Keratinocyte (primary cell): ENCODE results near the gene MAPKBP1. TPM values are rescaled to one million over a fixed set of nuclear protein-coding genes. Genes with fewer than 3 reads are reported as not detected.

Experiments used
- DNase-seq: peaks from one replicate; pipeline ENCODE4 v3.0.0-alpha.2; 2011; ENCODE audit warnings: low read depth, missing footprints, low spot score
- FAIRE-seq: peaks from 2 replicates; lab custom pipeline; 2011; peaks lifted over from hg19 to GRCh38; lab: Jason Lieb, UNC
- H2AFZ ChIP-seq: 2 replicates; pipeline ENCODE4 v1.6.0; 2012; ENCODE audit warnings: low read length, control low read depth, inconsistent platforms; ENCODE audit not compliant: control insufficient read depth
- H3K27ac ChIP-seq: 2 replicates; pipeline ENCODE4 v1.5.1; 2011; ENCODE audit warnings: low read length; ENCODE audit not compliant: control insufficient read depth, insufficient read depth
- H3K27me3 ChIP-seq: 3 replicates; pipeline ENCODE4 v1.6.0; 2011; ENCODE audit warnings: low read length; ENCODE audit not compliant: control insufficient read depth, insufficient read depth; ENCODE audit errors: extremely low read depth
- H3K36me3 ChIP-seq, 2 experiments: 2 replicates in 1 of 2; 3 replicates in 1 of 2; pipeline ENCODE4 v1.5.1; 2011; ENCODE audit warnings: low read length in 2 of 2, mild to moderate bottlenecking in 1 of 2; ENCODE audit not compliant: control insufficient read depth in 2 of 2, insufficient read depth in 2 of 2; ENCODE audit errors: extremely low read depth in 1 of 2
- H3K4me1 ChIP-seq: 3 replicates; pipeline ENCODE4 v1.5.1; 2011; ENCODE audit warnings: low read length; ENCODE audit not compliant: control insufficient read depth, insufficient read depth; ENCODE audit errors: extremely low read depth
- H3K4me2 ChIP-seq: 3 replicates; pipeline ENCODE4 v1.6.0; 2011; ENCODE audit warnings: low read depth, low read length; ENCODE audit not compliant: control insufficient read depth, insufficient read depth; ENCODE audit errors: extremely low read depth
- H3K4me3 ChIP-seq, 3 experiments: fragments of 200-600 bp in 1 of 3; sonication (generic) in 1 of 3; 2 replicates in 2 of 3; 3 replicates in 1 of 3; pipeline ENCODE4 v1.5.1; 2011 to 2016; ENCODE audit warnings: low read length in 3 of 3, mild to moderate bottlenecking in 3 of 3, control low read depth in 2 of 3, inconsistent platforms in 1 of 3, low read depth in 1 of 3, mixed read lengths in 1 of 3, mixed run types in 1 of 3, moderate library complexity in 1 of 3; ENCODE audit not compliant: control insufficient read depth in 2 of 3, insufficient read depth in 2 of 3; ENCODE audit errors: extremely low read depth in 1 of 3
- H3K79me2 ChIP-seq: 2 replicates; pipeline ENCODE4 v1.6.0; 2012; ENCODE audit warnings: low read length; ENCODE audit not compliant: control insufficient read depth, insufficient read depth
- H3K9ac ChIP-seq: 3 replicates; pipeline ENCODE4 v1.6.0; 2011; ENCODE audit warnings: low read length; ENCODE audit not compliant: control insufficient read depth, insufficient read depth; ENCODE audit errors: extremely low read depth
- H3K9me1 ChIP-seq: 3 replicates; pipeline ENCODE4 v1.6.0; 2011; ENCODE audit warnings: low read length; ENCODE audit not compliant: control insufficient read depth, insufficient read depth; ENCODE audit errors: extremely low read depth
- H3K9me3 ChIP-seq: 2 replicates; pipeline ENCODE4 v1.5.1; 2012; ENCODE audit warnings: low read depth, low read length; ENCODE audit not compliant: control insufficient read depth
- H4K20me1 ChIP-seq: 3 replicates; pipeline ENCODE4 v1.6.0; 2011; ENCODE audit warnings: low read length; ENCODE audit not compliant: control insufficient read depth, insufficient read depth; ENCODE audit errors: extremely low read depth
- EZH2 ChIP-seq: IDR thresholded peaks from one replicate; pipeline ENCODE4 v1.6.1; 2012; ENCODE audit warnings: inconsistent platforms, mild to moderate bottlenecking, low read length, moderate library complexity
- dilution Hi-C: fragments of 300-500 bp; cut with MboI; formaldehyde crosslinking; loops from one replicate; pipeline ENCODE4 v1.7.0; 2020; ENCODE audit warnings: low sequenced_read_pairs; ENCODE audit not compliant: extremely low pct_ligation_motif_present
- polyA plus RNA-seq, 5 experiments: library from polyadenylated mRNA; depleted of rRNA in 3 of 5; stranded (reverse) in 3 of 5; stranded (forward) in 1 of 5; unstranded in 1 of 5; fragments of >200 nt; gene quantifications; 1 replicate in 1 of 5; 2 replicates in 3 of 5; 3 replicates in 1 of 5; pipeline versions ENCODE4 v1.2.1 to v1.2.3, GENCODE V29; 2011 to 2012; ENCODE audit warnings: missing spikeins in 2 of 5, low read depth in 1 of 5, low replicate concordance in 1 of 5
- TF ChIP-seq, protein P1 (sequence below), 3 experiments: IDR thresholded peaks in 1 of 3; conservative IDR thresholded peaks in 1 of 3; optimal IDR thresholded peaks in 1 of 3; 2 replicates in 2 of 3; 3 replicates in 1 of 3; pipeline versions ENCODE3 to v1.5.1; 2011; ENCODE audit warnings: low read length in 3 of 3, mild to moderate bottlenecking in 3 of 3, moderate library complexity in 2 of 3, control low read depth in 1 of 3, inconsistent platforms in 1 of 3; ENCODE audit not compliant: insufficient read depth in 2 of 3; ENCODE audit errors: extremely low read depth in 1 of 3

The MAPKBP1 gene
- polyA plus RNA-seq, 1 donor (not counting 4 experiments of a cell fraction or from before 2014, with no cell fraction given), result 18.3 TPM

DNA sequence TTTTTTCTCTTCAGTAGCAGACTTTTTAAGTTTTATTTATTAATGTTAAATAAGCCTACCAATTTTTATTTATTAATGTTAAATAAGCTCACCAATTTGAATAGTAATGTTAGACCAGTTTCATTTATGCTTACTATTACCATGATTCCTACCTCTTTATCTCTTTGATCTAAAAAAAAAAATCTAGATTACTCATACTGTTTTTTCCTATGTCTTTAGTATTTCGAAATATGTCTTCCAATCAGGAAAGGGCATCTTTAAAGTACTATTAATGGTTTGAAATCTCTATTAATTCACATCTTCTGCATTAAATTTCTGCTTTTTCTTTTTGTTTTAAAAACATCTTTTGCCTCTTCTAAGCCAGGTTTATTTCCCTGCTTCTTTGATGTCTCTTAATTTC lies 27.5 kb upstream of the MAPKBP1 start:
- H3K79me2 ChIP-seq, result no peaks in the 10 kb centered on the region
- no peaks in the 10 kb centered on the region for H3K27me3 ChIP-seq
- no peaks in the 10 kb centered on the region for H4K20me1 ChIP-seq
- dilution Hi-C loops, result no loop called here
- DNase-seq (no peak), FAIRE-seq (no peak)
- H3K36me3 ChIP-seq, result peaks cover 0 to 4% of the 10 kb centered on the region in 2 experiments
- no peak overlapping the region for H3K27ac ChIP-seq
- no peak overlapping the region for H3K4me2 ChIP-seq
- H3K9ac ChIP-seq, result no peak overlapping the region
- TF ChIP-seq EZH2, result no peak
- TF ChIP-seq, protein P1, sequence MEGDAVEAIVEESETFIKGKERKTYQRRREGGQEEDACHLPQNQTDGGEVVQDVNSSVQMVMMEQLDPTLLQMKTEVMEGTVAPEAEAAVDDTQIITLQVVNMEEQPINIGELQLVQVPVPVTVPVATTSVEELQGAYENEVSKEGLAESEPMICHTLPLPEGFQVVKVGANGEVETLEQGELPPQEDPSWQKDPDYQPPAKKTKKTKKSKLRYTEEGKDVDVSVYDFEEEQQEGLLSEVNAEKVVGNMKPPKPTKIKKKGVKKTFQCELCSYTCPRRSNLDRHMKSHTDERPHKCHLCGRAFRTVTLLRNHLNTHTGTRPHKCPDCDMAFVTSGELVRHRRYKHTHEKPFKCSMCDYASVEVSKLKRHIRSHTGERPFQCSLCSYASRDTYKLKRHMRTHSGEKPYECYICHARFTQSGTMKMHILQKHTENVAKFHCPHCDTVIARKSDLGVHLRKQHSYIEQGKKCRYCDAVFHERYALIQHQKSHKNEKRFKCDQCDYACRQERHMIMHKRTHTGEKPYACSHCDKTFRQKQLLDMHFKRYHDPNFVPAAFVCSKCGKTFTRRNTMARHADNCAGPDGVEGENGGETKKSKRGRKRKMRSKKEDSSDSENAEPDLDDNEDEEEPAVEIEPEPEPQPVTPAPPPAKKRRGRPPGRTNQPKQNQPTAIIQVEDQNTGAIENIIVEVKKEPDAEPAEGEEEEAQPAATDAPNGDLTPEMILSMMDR (optimal IDR thresholded peaks at IDR 0.05 in 1 of 3, IDR thresholded peaks at IDR 0.05 in 1 of 3, conservative IDR thresholded peaks at IDR 0.05 in 1 of 3; ENCODE audit: extremely low read depth in 1 of 3, insufficient read depth in 2 of 3, low read length in 3 of 3), result no peak
- no peak overlapping the region for H3K4me3 ChIP-seq
- H3K9me1 ChIP-seq, result no peaks in the 10 kb centered on the region
- no peaks in the 10 kb centered on the region for H3K9me3 ChIP-seq
- no peaks in the 10 kb centered on the region for H3K4me1 ChIP-seq
- no peak overlapping the region for H2AFZ ChIP-seq

- no peak for FAIRE-seq
- dilution Hi-C loops, result no loop called here
- TF ChIP-seq, protein P1 (optimal IDR thresholded peaks at IDR 0.05 in 1 of 3, IDR thresholded peaks at IDR 0.05 in 1 of 3, conservative IDR thresholded peaks at IDR 0.05 in 1 of 3; ENCODE audit: extremely low read depth in 1 of 3, insufficient read depth in 2 of 3, low read length in 3 of 3), result no peak
- TF ChIP-seq EZH2, result no peak
Observed at GRCh38 chr15:41756198-41756597, 18.1 kb upstream of the MAPKBP1 start.

More at GRCh38 chr15:41756198-41756597, 18.1 kb upstream of the MAPKBP1 start:
- Histone ChIP-seq H2AFZ (no peak overlapping the region), H3K4me3 (no peak overlapping the region), H3K27me3 (no peaks in the 10 kb centered on the region), H3K4me1 (no peaks in the 10 kb centered on the region), H3K27ac (no peak overlapping the region), H3K79me2 (no peaks in the 10 kb centered on the region), H3K9me3 (no peaks in the 10 kb centered on the region), H3K9ac (no peak overlapping the region), H3K9me1 (no peaks in the 10 kb centered on the region), H3K4me2 (no peak overlapping the region), H3K36me3 (peaks cover 0 to 4% of the 10 kb centered on the region in 2 experiments), H4K20me1 (no peaks in the 10 kb centered on the region)
- no peak for DNase-seq
